ES-I3 (cell line): ENCODE results near the gene ETFA.

ENCODE experiments used
- H3K36me3 ChIP-seq: 2 replicates; pipeline ENCODE4 v1.6.1; 2013; ENCODE audit warnings: mild to moderate bottlenecking, low read length, control low read depth, moderate library complexity; ENCODE audit not compliant: insufficient read depth
- H3K4me1 ChIP-seq: 2 replicates; pipeline ENCODE4 v1.6.1; 2013; ENCODE audit warnings: mild to moderate bottlenecking, control low read depth, low read length; ENCODE audit not compliant: insufficient read depth
- H3K9ac ChIP-seq: 2 replicates; pipeline ENCODE4 v1.6.1; 2013; ENCODE audit warnings: low read depth, mild to moderate bottlenecking, low read length, moderate library complexity
- H3K9me3 ChIP-seq: 2 replicates; pipeline ENCODE4 v1.6.1; 2013; ENCODE audit warnings: mild to moderate bottlenecking, low read length, moderate library complexity; ENCODE audit not compliant: control insufficient read depth, insufficient read depth

ETFA gene

GRCh38 chr15:76252249-76252648 is 59.0 kb downstream of the ETFA start:
- H3K4me1 ChIP-seq: peaks cover 16% of the 10 kb centered on the region
- no peak overlapping the region for H3K9ac ChIP-seq
- no peaks in the 10 kb centered on the region; the same call in none of the 2 replicates for H3K36me3 ChIP-seq
- 0 out of 2 replicates have a peak, but pooled peaks cover 3% of the 10 kb centered on the region for H3K9me3 ChIP-seq

GRCh38 chr15:76251717-76252116 is 59.6 kb downstream of the ETFA start:
- H3K36me3 ChIP-seq: no peaks in the 10 kb centered on the region; the same call in none of the 2 replicates
- H3K9ac ChIP-seq: no peak overlapping the region
- H3K4me1 ChIP-seq: peaks cover 16% of the 10 kb centered on the region
- 0 out of 2 replicates have a peak, but pooled peaks cover 3% of the 10 kb centered on the region for H3K9me3 ChIP-seq

DNA sequence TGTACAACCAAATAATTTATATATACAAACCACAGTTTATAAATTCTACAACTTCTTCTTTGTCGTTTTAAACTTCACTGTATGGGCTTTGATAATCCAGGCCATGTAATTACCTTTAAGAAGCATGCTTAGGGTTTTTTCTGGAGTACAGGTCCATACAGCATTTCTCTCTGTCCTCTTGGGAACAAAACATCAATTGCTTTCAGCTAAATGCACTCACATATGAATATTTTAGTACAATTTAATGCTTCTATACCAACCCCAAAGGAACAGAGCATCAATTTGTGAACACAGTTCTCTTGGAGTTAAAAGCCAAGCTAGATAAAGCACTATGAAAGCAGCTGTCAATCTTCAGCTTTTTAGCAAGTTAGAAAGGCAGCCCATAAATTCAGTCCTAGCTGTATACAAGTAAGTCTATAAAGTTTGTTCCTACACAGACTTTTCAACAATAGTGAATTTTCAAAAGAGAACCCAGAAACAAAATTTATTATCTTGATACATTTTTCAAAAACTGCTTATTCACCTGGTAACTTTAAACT is 66.1 kb downstream of the ETFA start:
- no peaks in the 10 kb centered on the region for H3K4me1 ChIP-seq
- H3K36me3 ChIP-seq: no peaks in the 10 kb centered on the region
- H3K9me3 ChIP-seq: no peaks in the 10 kb centered on the region
- H3K9ac ChIP-seq: no peak overlapping the region

- H3K4me1 ChIP-seq: peaks cover 3% of the 10 kb centered on the region; the same call in 1 of the 2 replicates
- no peak overlapping the region for H3K9ac ChIP-seq
- H3K9me3 ChIP-seq: no peaks in the 10 kb centered on the region
- no peaks in the 10 kb centered on the region for H3K36me3 ChIP-seq
These were observed 71.5 kb downstream of the ETFA start for GRCh38 chr15:76239786-76240185.

- no peak overlapping the region for H3K9ac ChIP-seq
- no peaks in the 10 kb centered on the region for H3K9me3 ChIP-seq
- H3K4me1 ChIP-seq: peaks cover 6% of the 10 kb centered on the region; the same call in 1 of the 2 replicates
- no peaks in the 10 kb centered on the region for H3K36me3 ChIP-seq
These were observed 74.9 kb downstream of the ETFA start for GRCh38 chr15:76236350-76236749.

GRCh38 chr15:76235186-76235826 is 76.0 kb downstream of the ETFA start:
- H3K9ac ChIP-seq: no peak overlapping the region
- H3K4me1 ChIP-seq: peaks cover 6% of the 10 kb centered on the region; the same call in 1 of the 2 replicates
- H3K9me3 ChIP-seq: no peaks in the 10 kb centered on the region
- no peaks in the 10 kb centered on the region for H3K36me3 ChIP-seq

GRCh38 chr15:76234337-76234889 is 76.9 kb downstream of the ETFA start:
- Histone ChIP-seq H3K9ac (no peak overlapping the region), H3K36me3 (no peaks in the 10 kb centered on the region), H3K9me3 (no peaks in the 10 kb centered on the region), H3K4me1 (peaks cover 6% of the 10 kb centered on the region; the same call in 1 of the 2 replicates)

DNA sequence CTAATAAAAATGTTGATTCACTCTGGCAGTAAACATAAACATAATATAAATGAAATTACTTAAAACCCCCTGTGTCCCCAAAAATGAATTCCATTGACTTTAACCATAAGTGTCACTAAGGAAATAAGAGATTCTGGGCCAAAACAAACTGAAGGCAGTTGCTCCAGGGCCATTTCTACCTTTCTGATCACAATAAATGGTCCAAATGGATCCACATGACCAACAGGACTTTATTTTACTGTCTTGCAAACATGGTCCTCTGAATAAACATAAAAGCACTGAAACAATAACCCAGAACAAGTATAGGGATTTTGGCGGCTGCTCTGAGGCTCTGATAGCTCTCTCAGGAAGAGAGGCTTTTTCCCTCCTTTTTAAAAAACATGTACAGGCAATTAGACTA is 77.3 kb downstream of the ETFA start:
- Histone ChIP-seq H3K9ac (no peak overlapping the region), H3K36me3 (no peaks in the 10 kb centered on the region), H3K9me3 (no peaks in the 10 kb centered on the region), H3K4me1 (peaks cover 6% of the 10 kb centered on the region; the same call in 1 of the 2 replicates)

DNA sequence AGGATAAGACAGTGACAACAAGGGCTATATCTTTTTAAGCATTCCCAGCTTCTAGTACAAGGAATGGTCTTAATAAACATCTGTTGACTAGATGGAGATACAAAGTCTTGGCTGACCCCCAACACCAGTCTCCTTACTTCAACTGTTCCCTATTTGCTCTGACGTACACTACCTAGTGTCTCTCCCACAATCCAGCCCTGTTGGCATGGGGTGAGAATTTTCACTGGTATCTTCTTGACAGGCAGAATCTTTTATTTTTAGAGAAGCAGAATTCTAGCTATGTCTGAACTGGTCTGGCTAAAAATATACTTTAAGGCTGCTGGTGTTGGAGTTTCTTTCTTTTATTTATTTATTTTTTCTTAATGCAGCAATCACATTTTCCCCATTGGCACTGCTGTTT is 82.0 kb downstream of the ETFA start:
- Histone ChIP-seq H3K36me3 (no peaks in the 10 kb centered on the region), H3K9me3 (no peaks in the 10 kb centered on the region), H3K4me1 (no peaks in the 10 kb centered on the region), H3K9ac (no peak overlapping the region)

DNA sequence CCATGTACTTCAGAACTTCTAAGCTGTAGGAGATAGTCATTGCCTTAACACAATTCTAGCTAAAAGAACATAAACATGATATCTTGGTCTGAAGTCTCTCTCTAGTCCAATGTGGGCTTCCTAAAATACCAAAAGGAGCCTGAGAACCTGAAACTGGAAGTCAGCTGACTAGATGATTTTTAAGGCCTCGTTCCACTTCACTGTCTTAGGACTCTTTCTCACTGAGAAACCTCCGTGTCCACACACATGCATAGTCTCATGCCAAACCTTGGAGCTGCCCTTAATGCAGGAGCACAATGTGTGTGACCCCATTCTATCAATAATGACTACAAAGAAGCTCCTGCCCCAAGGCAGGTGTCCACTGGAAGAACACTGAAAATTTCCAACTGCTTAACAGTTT is 87.7 kb downstream of the ETFA start:
- Histone ChIP-seq H3K4me1 (no peaks in the 10 kb centered on the region), H3K9me3 (no peaks in the 10 kb centered on the region; the same call in 1 of the 2 replicates), H3K9ac (no peak overlapping the region), H3K36me3 (no peaks in the 10 kb centered on the region; the same call in 1 of the 2 replicates)

GRCh38 chr15:76222159-76222558 is 89.1 kb downstream of the ETFA start:
- Histone ChIP-seq H3K36me3 (no peaks in the 10 kb centered on the region; the same call in 1 of the 2 replicates), H3K9me3 (no peaks in the 10 kb centered on the region; the same call in 1 of the 2 replicates), H3K4me1 (no peaks in the 10 kb centered on the region), H3K9ac (no peak overlapping the region)

DNA sequence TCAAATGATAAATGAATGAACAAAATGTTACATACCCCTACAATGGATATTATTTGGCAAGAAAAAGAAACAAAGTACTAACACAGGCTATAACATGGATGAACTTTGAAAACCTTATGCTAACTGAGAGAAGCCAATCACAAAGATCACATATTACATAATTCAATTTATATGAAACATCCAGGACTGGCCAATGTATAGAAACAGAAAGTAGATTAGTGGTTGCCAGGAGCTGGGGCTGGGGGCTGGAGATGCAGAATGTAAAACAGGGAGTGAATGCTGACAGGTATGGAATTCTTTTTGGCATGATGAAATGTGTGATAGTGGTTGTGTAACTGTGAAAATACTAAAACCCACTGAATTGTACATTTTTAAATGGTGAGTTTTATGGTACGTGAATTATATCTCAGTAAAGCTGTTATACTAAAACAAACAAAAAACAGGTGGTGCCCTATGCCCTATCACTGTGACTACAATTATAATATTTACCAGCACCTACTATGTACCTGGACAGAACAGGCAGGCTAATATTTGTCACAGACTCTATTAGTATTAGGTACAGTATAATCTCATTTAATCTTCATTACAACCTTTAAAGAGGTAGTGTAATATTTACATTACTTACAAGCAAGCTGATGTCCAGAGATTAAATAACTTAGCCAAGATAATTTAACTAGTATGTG is 90.0 kb downstream of the ETFA start:
- H3K36me3 ChIP-seq: no peaks in the 10 kb centered on the region; the same call in 1 of the 2 replicates
- no peaks in the 10 kb centered on the region for H3K4me1 ChIP-seq
- no peaks in the 10 kb centered on the region; the same call in 1 of the 2 replicates for H3K9me3 ChIP-seq
- no peak overlapping the region for H3K9ac ChIP-seq

- Histone ChIP-seq H3K9me3 (no peaks in the 10 kb centered on the region; the same call in 1 of the 2 replicates), H3K4me1 (no peaks in the 10 kb centered on the region), H3K9ac (no peak overlapping the region), H3K36me3 (no peaks in the 10 kb centered on the region; the same call in 1 of the 2 replicates)
These were observed 93.4 kb downstream of the ETFA start for GRCh38 chr15:76217882-76218217.

GRCh38 chr15:76217029-76217881 is 94.0 kb downstream of the ETFA start:
- Histone ChIP-seq H3K36me3 (no peaks in the 10 kb centered on the region; the same call in 1 of the 2 replicates), H3K9me3 (no peaks in the 10 kb centered on the region; the same call in 1 of the 2 replicates), H3K4me1 (no peaks in the 10 kb centered on the region), H3K9ac (no peak overlapping the region)
